Umbilical cord (tissue), 2 donors: ENCODE results near the gene CCL4L2. TPM values are rescaled to one million over a fixed set of nuclear protein-coding genes. Genes with fewer than 3 reads are reported as not detected.
A peak's percentile ranks its signal among the peaks of the same experiment; 100 is the strongest.
"Not testable (repeated sequence)": the region's sequence is repeated elsewhere in the genome, so short reads cannot be mapped to it uniquely, and the experiment has no call there.

Source experiments
- DNase-seq: peaks from one replicate; pipeline ENCODE4 v3.0.0-alpha.2; 2015; ENCODE audit warnings: low spot score
- total RNA-seq: library from RNA; depleted of rRNA; stranded (reverse); fragments of >200 nt; gene quantifications from one replicate; pipeline ENCODE4 v1.2.3, GENCODE V29; 2014; ENCODE audit warnings: low replicate concordance; ENCODE audit not compliant: insufficient read depth

The CCL4L2 gene
- total RNA-seq: 59.9 TPM

GRCh38 chr17:36210439-36211211, at the start of gene CCL4L2:
CCL4L2 (plus strand) TSS chr17:36211063.
- not testable (repeated sequence) for DNase-seq

GRCh38 chr17:36168836-36169235, 42.0 kb upstream of the CCL4L2 start:
- DNase-seq: not testable (repeated sequence)

GRCh38 chr17:36176536-36176935, 34.3 kb upstream of the CCL4L2 start, which contains the start of gene TBC1D3B:
TBC1D3B (minus strand) TSS chr17:36176636; CDS start chr17:36175050, 1,586 bp downstream.
- DNase-seq: not testable (repeated sequence)

GRCh38 chr17:36181446-36182175, 29.3 kb upstream of the CCL4L2 start:
- DNase-seq: not testable (repeated sequence)

GRCh38 chr17:36182176-36183000, 28.5 kb upstream of the CCL4L2 start:
- no peak for DNase-seq

GRCh38 chr17:36183001-36183971, 27.6 kb upstream of the CCL4L2 start:
- DNase-seq: peak; percentile 81

GRCh38 chr17:36184023-36184765, 26.7 kb upstream of the CCL4L2 start:
- DNase-seq: no peak

GRCh38 chr17:36185416-36185815, 25.4 kb upstream of the CCL4L2 start:
- DNase-seq: no peak

- DNase-seq: not testable (repeated sequence)
These were observed 23.8 kb upstream of the CCL4L2 start for GRCh38 chr17:36186810-36187763.

GRCh38 chr17:36187943-36188665, 22.8 kb upstream of the CCL4L2 start:
- DNase-seq: not testable (repeated sequence)

GRCh38 chr17:36188891-36189306, 22.0 kb upstream of the CCL4L2 start:
- peak; percentile 67 for DNase-seq

GRCh38 chr17:36189993-36190392, 20.9 kb upstream of the CCL4L2 start:
- DNase-seq: not testable (repeated sequence)

- not testable (repeated sequence) for DNase-seq
These were observed 20.1 kb upstream of the CCL4L2 start for GRCh38 chr17:36190549-36191330.

GRCh38 chr17:36193216-36193775, 17.6 kb upstream of the CCL4L2 start:
- DNase-seq: no peak

- not testable (repeated sequence) for DNase-seq
These were observed 16.6 kb upstream of the CCL4L2 start for GRCh38 chr17:36194147-36194831.

- DNase-seq: not testable (repeated sequence)
These were observed 15.9 kb upstream of the CCL4L2 start for GRCh38 chr17:36194832-36195433.
